GM21367 (cell line): Measurements from ENCODE around the gene TAF1D.

Experiments used
- ATAC-seq: cut with Tn5 transposase; IDR thresholded peaks from one replicate; pipeline ENCODE4 v1.9.1; 2021; ENCODE audit not compliant: unreplicated experiment

The TAF1D gene

GRCh38 chr11:93727985-93728791, 13.1 kb downstream of the TAF1D start:
- ATAC-seq = no peak

- no peak for ATAC-seq
These were observed 17.2 kb downstream of the TAF1D start for GRCh38 chr11:93724089-93724488.

- no peak for ATAC-seq
These were observed 20.8 kb downstream of the TAF1D start for GRCh38 chr11:93720522-93720921.

GRCh38 chr11:93719310-93719709, 22.0 kb downstream of the TAF1D start:
- ATAC-seq = no peak

GRCh38 chr11:93718057-93718563, 23.2 kb downstream of the TAF1D start:
- ATAC-seq = peak; percentile 77

GRCh38 chr11:93717501-93717900, 23.8 kb downstream of the TAF1D start:
- ATAC-seq = no peak

GRCh38 chr11:93715797-93716396, 25.4 kb downstream of the TAF1D start:
- ATAC-seq = no peak

GRCh38 chr11:93712678-93713077, 28.6 kb downstream of the TAF1D start:
- ATAC-seq = no peak

- ATAC-seq = no peak
These were observed 31.1 kb downstream of the TAF1D start for GRCh38 chr11:93710239-93710638.

- ATAC-seq = no peak
These were observed 37.1 kb downstream of the TAF1D start for GRCh38 chr11:93704237-93704636.

GRCh38 chr11:93700830-93701229, 40.5 kb downstream of the TAF1D start:
- ATAC-seq = no peak

- ATAC-seq = no peak
These were observed 43.7 kb downstream of the TAF1D start for GRCh38 chr11:93697611-93698010.

- no peak for ATAC-seq
These were observed 46.7 kb downstream of the TAF1D start for GRCh38 chr11:93694557-93694956.

- ATAC-seq = no peak
These were observed 47.2 kb downstream of the TAF1D start for GRCh38 chr11:93694109-93694508.

- ATAC-seq = peak; percentile 84
These were observed 52.1 kb downstream of the TAF1D start for GRCh38 chr11:93689240-93689639.

- no peak for ATAC-seq
These were observed 54.5 kb downstream of the TAF1D start for GRCh38 chr11:93686812-93687211.

- no peak for ATAC-seq
These were observed 55.1 kb downstream of the TAF1D start for GRCh38 chr11:93686226-93686625.
